Naive B cell (primary cell): Measurements from ENCODE around the gene LMCD1. TPM values are rescaled to one million over a fixed set of nuclear protein-coding genes. Genes with fewer than 3 reads are reported as not detected.
A peak's percentile ranks its signal among the peaks of the same experiment; 100 is the strongest.

Experiments
- ATAC-seq, 2 donors: fragments of 150-1000 bp; cut with Tn5 transposase; 2 replicates each; pipeline ENCODE4 v1.10.0; 2021; ENCODE audit warnings: low read depth in 2 of 2, mild to moderate bottlenecking in 2 of 2, moderate library complexity in 2 of 2
- DNase-seq: peaks from one replicate; pipeline ENCODE4 v3.0.0; 2022
- H3K27ac Mint-ChIP-seq, 6 donors: one replicate each; pipeline ENCODE4 v1.8.0; 2020 to 2022; ENCODE audit warnings: mild to moderate bottlenecking in 6 of 6, mixed read lengths in 6 of 6, moderate library complexity in 5 of 6, inconsistent platforms in 2 of 6
- H3K27me3 Mint-ChIP-seq, 3 donors: one replicate each; pipeline ENCODE4 v1.8.0; 2021 to 2022; ENCODE audit warnings: mixed read lengths in 3 of 3, mild to moderate bottlenecking in 1 of 3
- H3K36me3 Mint-ChIP-seq, 2 donors: one replicate each; pipeline ENCODE4 v1.8.0; 2020 to 2022; ENCODE audit warnings: mixed read lengths in 2 of 2, inconsistent platforms in 1 of 2, mild to moderate bottlenecking in 1 of 2
- H3K4me1 Mint-ChIP-seq, 3 donors: one replicate each; pipeline ENCODE4 v1.8.0; 2020 to 2022; ENCODE audit warnings: mixed read lengths in 3 of 3, inconsistent platforms in 1 of 3, mild to moderate bottlenecking in 1 of 3, moderate library complexity in 1 of 3
- H3K4me3 Mint-ChIP-seq, 8 donors: one replicate each; pipeline ENCODE4 v1.8.0; 2020 to 2022; ENCODE audit warnings: mild to moderate bottlenecking in 8 of 8, mixed read lengths in 8 of 8, moderate library complexity in 8 of 8, inconsistent platforms in 2 of 8
- H3K9me3 Mint-ChIP-seq, 7 donors: one replicate each; pipeline ENCODE4 v1.8.0; 2020 to 2022; ENCODE audit warnings: mixed read lengths in 7 of 7, mild to moderate bottlenecking in 5 of 7, inconsistent platforms in 2 of 7, moderate library complexity in 1 of 7
- polyA plus RNA-seq, 6 donors: library from polyadenylated mRNA; unstranded; fragments of 300-500 nt; fragmentation: Illumina TruSeq; gene quantifications; one replicate each; pipeline ENCODE4 v1.2.3, GENCODE V29; 2021; ENCODE audit warnings: low read depth in 6 of 6

Gene LMCD1
- polyA plus RNA-seq, 6 donors from 2014 or later = 0.56 to 1.0 TPM; not detected in 4

GRCh38 chr3:8604988-8605387 is 103.4 kb downstream of the LMCD1 start:
- H3K4me3 Mint-ChIP-seq = no peak overlapping the region
- peaks cover 0 to 12% (median 10%) of the 10 kb centered on the region in 3 donors for H3K27me3 Mint-ChIP-seq
- DNase-seq (no peak), ATAC-seq (no peak)
- H3K36me3 Mint-ChIP-seq = no peaks in the 10 kb centered on the region
- peaks cover 0 to 5% (median 0%) of the 10 kb centered on the region in 7 donors for H3K9me3 Mint-ChIP-seq
- H3K27ac Mint-ChIP-seq = no peak overlapping the region
- H3K4me1 Mint-ChIP-seq = peaks cover 0 to 2% (median 0%) of the 10 kb centered on the region in 3 donors

GRCh38 chr3:8606701-8607231 is 105.1 kb downstream of the LMCD1 start:
- DNase-seq = no peak
- Mint-ChIP-seq H3K9me3 (peaks cover 0 to 5% (median 1%) of the 10 kb centered on the region in 7 donors), H3K27ac (no peak overlapping the region), H3K4me3 (no peak overlapping the region), H3K27me3 (peaks cover 0 to 21% (median 14%) of the 10 kb centered on the region in 3 donors), H3K4me1 (peaks cover 0 to 2% (median 0%) of the 10 kb centered on the region in 3 donors), H3K36me3 (no peaks in the 10 kb centered on the region)
- no peak for ATAC-seq

- peaks cover 0 to 2% (median 0%) of the 10 kb centered on the region in 3 donors for H3K4me1 Mint-ChIP-seq
- peaks cover 0 to 21% (median 14%) of the 10 kb centered on the region in 3 donors for H3K27me3 Mint-ChIP-seq
- H3K36me3 Mint-ChIP-seq = no peaks in the 10 kb centered on the region
- peaks cover 0 to 5% (median 1%) of the 10 kb centered on the region in 7 donors for H3K9me3 Mint-ChIP-seq
- ATAC-seq (no peak), DNase-seq (no peak)
- H3K4me3 Mint-ChIP-seq = no peak overlapping the region
- no peak overlapping the region for H3K27ac Mint-ChIP-seq
Observed at GRCh38 chr3:8607234-8608040, 105.8 kb downstream of the LMCD1 start.

GRCh38 chr3:8608041-8608790 is 106.6 kb downstream of the LMCD1 start:
- H3K27ac Mint-ChIP-seq = no peak overlapping the region
- H3K36me3 Mint-ChIP-seq = no peaks in the 10 kb centered on the region
- peaks cover 0 to 2% (median 0%) of the 10 kb centered on the region in 3 donors for H3K4me1 Mint-ChIP-seq
- peaks cover 0 to 5% (median under 1%) of the 10 kb centered on the region in 7 donors for H3K9me3 Mint-ChIP-seq
- ATAC-seq (no peak), DNase-seq (no peak)
- peaks cover 0 to 21% (median 14%) of the 10 kb centered on the region in 3 donors for H3K27me3 Mint-ChIP-seq
- H3K4me3 Mint-ChIP-seq = peak overlapping the region in 1 of 8 donors; percentile 29

GRCh38 chr3:8608791-8609467 is 107.3 kb downstream of the LMCD1 start:
- Mint-ChIP-seq H3K27ac (no peak overlapping the region), H3K27me3 (peaks cover 0 to 21% (median 14%) of the 10 kb centered on the region in 3 donors), H3K36me3 (no peaks in the 10 kb centered on the region), H3K4me1 (peaks cover 0 to 2% (median 0%) of the 10 kb centered on the region in 3 donors), H3K9me3 (peaks cover 0 to 5% (median 0%) of the 10 kb centered on the region in 7 donors), H3K4me3 (no peak overlapping the region)
- ATAC-seq (no peak), DNase-seq (no peak)

GRCh38 chr3:8610951-8611350 is 109.3 kb downstream of the LMCD1 start:
- no peak for DNase-seq
- no peaks in the 10 kb centered on the region for H3K36me3 Mint-ChIP-seq
- H3K4me3 Mint-ChIP-seq = no peak overlapping the region
- no peak for ATAC-seq
- H3K27ac Mint-ChIP-seq = no peak overlapping the region
- peaks cover 0 to 21% (median 13%) of the 10 kb centered on the region in 3 donors for H3K27me3 Mint-ChIP-seq
- peaks cover 0 to 2% (median 0%) of the 10 kb centered on the region in 3 donors for H3K4me1 Mint-ChIP-seq
- peaks cover 0 to 5% (median 0%) of the 10 kb centered on the region in 7 donors for H3K9me3 Mint-ChIP-seq

GRCh38 chr3:8617921-8618320 is 116.3 kb downstream of the LMCD1 start:
- DNase-seq = no peak
- Mint-ChIP-seq H3K4me3 (no peak overlapping the region), H3K27ac (no peak overlapping the region), H3K27me3 (no peaks in the 10 kb centered on the region), H3K4me1 (peaks cover 0 to 3% (median 3%) of the 10 kb centered on the region in 3 donors), H3K9me3 (peaks cover 0 to 10% (median 2%) of the 10 kb centered on the region in 7 donors), H3K36me3 (no peaks in the 10 kb centered on the region)
- no peak for ATAC-seq

GRCh38 chr3:8618950-8619349 is 117.3 kb downstream of the LMCD1 start:
- no peak for DNase-seq
- no peak for ATAC-seq
- peaks cover 0 to 10% (median 9%) of the 10 kb centered on the region in 3 donors for H3K4me1 Mint-ChIP-seq
- peaks cover 0 to 5% (median 0%) of the 10 kb centered on the region in 3 donors for H3K27me3 Mint-ChIP-seq
- no peak overlapping the region for H3K4me3 Mint-ChIP-seq
- H3K9me3 Mint-ChIP-seq = peaks cover 0 to 10% (median 2%) of the 10 kb centered on the region in 7 donors
- no peaks in the 10 kb centered on the region for H3K36me3 Mint-ChIP-seq
- no peak overlapping the region for H3K27ac Mint-ChIP-seq

GRCh38 chr3:8619548-8619947 is 117.9 kb downstream of the LMCD1 start:
- Mint-ChIP-seq H3K27me3 (peaks cover 0 to 5% (median 0%) of the 10 kb centered on the region in 3 donors), H3K27ac (peak overlapping the region in 1 of 6 donors; percentile 4), H3K4me1 (peaks cover 0 to 10% (median 9%) of the 10 kb centered on the region in 3 donors), H3K9me3 (peaks cover 0 to 10% (median 2%) of the 10 kb centered on the region in 7 donors), H3K36me3 (no peaks in the 10 kb centered on the region), H3K4me3 (no peak overlapping the region)
- no peak for ATAC-seq
- no peak for DNase-seq

GRCh38 chr3:8621141-8621540 is 119.5 kb downstream of the LMCD1 start:
- Mint-ChIP-seq H3K4me1 (peaks cover 0 to 10% (median 9%) of the 10 kb centered on the region in 3 donors), H3K27ac (no peak overlapping the region), H3K36me3 (no peaks in the 10 kb centered on the region), H3K9me3 (peaks cover 0 to 10% (median 2%) of the 10 kb centered on the region in 7 donors), H3K4me3 (peak overlapping the region in 1 of 8 donors; percentile 16), H3K27me3 (peaks cover 0 to 11% (median 0%) of the 10 kb centered on the region in 3 donors)
- ATAC-seq = no peak
- no peak for DNase-seq

- no peak for ATAC-seq
- Mint-ChIP-seq H3K36me3 (no peaks in the 10 kb centered on the region), H3K9me3 (peaks cover 0 to 10% (median 2%) of the 10 kb centered on the region in 7 donors), H3K27me3 (peaks cover 0 to 11% (median 0%) of the 10 kb centered on the region in 3 donors), H3K4me1 (peaks cover 0 to 10% (median 9%) of the 10 kb centered on the region in 3 donors), H3K4me3 (no peak overlapping the region), H3K27ac (peak overlapping the region in 1 of 6 donors; percentile 60)
- no peak for DNase-seq
Observed at GRCh38 chr3:8621872-8622271, 120.2 kb downstream of the LMCD1 start.

- peak; percentile 49 to 60 for ATAC-seq
- Mint-ChIP-seq H3K27me3 (peaks cover 0 to 11% (median 0%) of the 10 kb centered on the region in 3 donors), H3K27ac (peak overlapping the region in 1 of 6 donors; percentile 36), H3K36me3 (no peaks in the 10 kb centered on the region), H3K4me1 (peaks cover 0 to 10% (median 9%) of the 10 kb centered on the region in 3 donors), H3K9me3 (peaks cover 0 to 10% (median 2%) of the 10 kb centered on the region in 7 donors), H3K4me3 (peak overlapping the region in 5 of 8 donors; percentile 27 to 76 (median 33))
- DNase-seq = no peak
Observed at GRCh38 chr3:8622873-8623691, 121.5 kb downstream of the LMCD1 start.
